Measurements from ENCODE around the gene TOR1AIP1.

DNA sequence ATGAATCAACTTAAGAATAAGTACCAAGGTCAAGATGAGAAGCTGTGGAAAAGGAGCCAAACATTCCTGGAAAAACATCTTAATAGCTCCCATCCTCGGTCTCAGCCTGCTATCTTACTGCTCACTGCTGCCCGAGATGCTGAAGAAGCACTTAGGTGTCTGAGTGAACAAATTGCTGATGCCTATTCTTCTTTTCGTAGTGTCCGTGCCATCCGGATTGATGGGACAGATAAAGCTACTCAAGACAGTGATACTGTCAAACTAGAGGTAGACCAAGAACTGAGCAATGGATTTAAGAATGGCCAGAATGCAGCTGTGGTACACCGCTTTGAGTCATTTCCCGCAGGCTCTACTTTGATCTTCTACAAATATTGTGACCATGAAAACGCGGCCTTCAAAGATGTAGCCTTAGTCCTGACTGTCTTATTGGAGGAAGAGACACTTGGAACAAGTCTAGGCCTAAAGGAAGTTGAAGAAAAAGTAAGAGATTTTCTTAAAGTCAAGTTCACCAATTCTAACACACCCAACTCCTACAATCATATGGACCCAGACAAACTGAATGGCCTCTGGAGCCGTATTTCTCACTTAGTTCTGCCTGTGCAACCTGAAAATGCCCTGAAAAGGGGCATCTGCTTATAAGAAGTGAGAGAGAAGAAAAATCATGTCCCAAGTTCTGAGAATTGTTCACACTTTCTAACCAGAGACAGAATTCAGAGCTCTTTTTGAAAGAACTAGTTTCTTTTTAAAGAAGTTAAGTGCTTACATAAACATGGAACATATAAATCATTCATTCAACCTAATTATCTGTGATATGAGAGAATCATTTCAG lies 35.7 kb downstream of the TOR1AIP1 start:
- TF ChIP-seq, protein P1, sequence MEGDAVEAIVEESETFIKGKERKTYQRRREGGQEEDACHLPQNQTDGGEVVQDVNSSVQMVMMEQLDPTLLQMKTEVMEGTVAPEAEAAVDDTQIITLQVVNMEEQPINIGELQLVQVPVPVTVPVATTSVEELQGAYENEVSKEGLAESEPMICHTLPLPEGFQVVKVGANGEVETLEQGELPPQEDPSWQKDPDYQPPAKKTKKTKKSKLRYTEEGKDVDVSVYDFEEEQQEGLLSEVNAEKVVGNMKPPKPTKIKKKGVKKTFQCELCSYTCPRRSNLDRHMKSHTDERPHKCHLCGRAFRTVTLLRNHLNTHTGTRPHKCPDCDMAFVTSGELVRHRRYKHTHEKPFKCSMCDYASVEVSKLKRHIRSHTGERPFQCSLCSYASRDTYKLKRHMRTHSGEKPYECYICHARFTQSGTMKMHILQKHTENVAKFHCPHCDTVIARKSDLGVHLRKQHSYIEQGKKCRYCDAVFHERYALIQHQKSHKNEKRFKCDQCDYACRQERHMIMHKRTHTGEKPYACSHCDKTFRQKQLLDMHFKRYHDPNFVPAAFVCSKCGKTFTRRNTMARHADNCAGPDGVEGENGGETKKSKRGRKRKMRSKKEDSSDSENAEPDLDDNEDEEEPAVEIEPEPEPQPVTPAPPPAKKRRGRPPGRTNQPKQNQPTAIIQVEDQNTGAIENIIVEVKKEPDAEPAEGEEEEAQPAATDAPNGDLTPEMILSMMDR (conservative IDR thresholded peaks at IDR 0.05; ENCODE audit: low read depth, low read length), result no peak
- TF ChIP-seq RAD21 (IDR thresholded peaks at IDR 0.05; ENCODE audit: low read length), result no peak
- TF ChIP-seq SMC3 (IDR thresholded peaks at IDR 0.05; ENCODE audit: low read depth, low read length), result no peak

Data from IMR-90 (cell line).